Transverse colon (tissue), 4 donors: ENCODE data around the gene NR3C1. TPM values are rescaled to one million over a fixed set of nuclear protein-coding genes. Genes with fewer than 3 reads are reported as not detected.

Source experiments
- DNase-seq: peaks from one replicate; pipeline ENCODE4 v3.0.0-alpha.2; 2019
- H3K27ac ChIP-seq, 4 donors: fragments of 200-600 bp; sonication (generic); 2 replicates each; pipeline ENCODE4 v1.5.1; 2016 to 2018; ENCODE audit warnings: inconsistent platforms in 4 of 4
- H3K27me3 ChIP-seq: fragments of 200-600 bp; sonication (generic); 2 replicates; pipeline ENCODE4 v1.5.1; 2017; ENCODE audit warnings: inconsistent platforms
- H3K36me3 ChIP-seq, 4 donors: fragments of 200-600 bp; sonication (generic); 2 replicates each; pipeline ENCODE4 v1.5.1; 2017 to 2019; ENCODE audit warnings: inconsistent platforms in 4 of 4
- H3K4me1 ChIP-seq, 4 donors: fragments of 200-600 bp; sonication (generic); 2 replicates each; pipeline ENCODE4 v1.5.1; 2017 to 2020; ENCODE audit warnings: inconsistent platforms in 4 of 4
- H3K4me3 ChIP-seq, 4 donors: fragments of 200-600 bp; sonication (generic); 1 replicate in 1 of 4; 2 replicates in 3 of 4; pipeline versions ENCODE4 v1.5.1 to v1.6.1; 2017 to 2019; ENCODE audit warnings: inconsistent platforms in 4 of 4
- H3K9me3 ChIP-seq, 2 donors: fragments of 200-600 bp; sonication (generic); 2 replicates each; pipeline ENCODE4 v1.5.1; 2017 to 2019; ENCODE audit warnings: inconsistent platforms in 2 of 2
- EP300 ChIP-seq: sonication (generic); formaldehyde crosslinking; IDR thresholded peaks from one replicate; pipeline ENCODE4 v1.6.1; 2017; ENCODE audit warnings: antibody characterized with exemption, low read depth
- POLR2A ChIP-seq: fragments of 450-650 bp; IDR thresholded peaks from one replicate; pipeline ENCODE4 v1.6.1; 2016; ENCODE audit warnings: antibody characterized with exemption, mild to moderate bottlenecking, moderate library complexity
- POLR2AphosphoS5 ChIP-seq, 3 donors: sonication (generic); formaldehyde crosslinking; IDR thresholded peaks; one replicate each; pipeline ENCODE4 v1.6.1; 2016; ENCODE audit warnings: antibody characterized with exemption in 3 of 3
- WGBS, 2 donors: methylation state at CpG; one replicate each; pipeline ENCODE4 v1.1.5; 2018; ENCODE audit warnings: low coverage in 1 of 2; 5-methylcytosine and 5-hydroxymethylcytosine counted together
- in situ Hi-C, 4 donors: fragments of 200-750 bp; cut with MboI; loops; one replicate each; pipeline versions ENCODE4 v1.15.0 to v1.15.1; 2017; ENCODE audit warnings: low sequenced_read_pairs in 3 of 4, low pct_ligation_motif_present in 1 of 4, low pct_unique_long_range_greater_than_20kb in 1 of 4
- intact Hi-C: fragments of 100-400 bp; cut with DNase I; formaldehyde crosslinking; loops from one replicate; pipeline ENCODE4 v1.15.1; 2023; ENCODE audit warnings: low total_unique reads
- total RNA-seq, 4 donors: library from RNA; depleted of rRNA; stranded (reverse); fragments of >200 nt; gene quantifications; one replicate each; pipeline ENCODE4 v1.1.0, GENCODE V29; 2016
- TF ChIP-seq, protein P1 (sequence below), 5 experiments: fragments of 200-600 bp in 3 of 5; fragments of 450-650 bp in 2 of 5; sonication (generic) in 3 of 5; IDR thresholded peaks; 1 replicate in 2 of 5; 2 replicates in 3 of 5; pipeline ENCODE4 v1.5.1; 2016 to 2017; ENCODE audit warnings: antibody characterized with exemption in 5 of 5, inconsistent platforms in 3 of 5, mild to moderate bottlenecking in 2 of 5, moderate library complexity in 1 of 5

NR3C1 gene
- total RNA-seq, 4 donors from 2014 or later = 8.4 to 37.7 (median 30.3) TPM

DNA sequence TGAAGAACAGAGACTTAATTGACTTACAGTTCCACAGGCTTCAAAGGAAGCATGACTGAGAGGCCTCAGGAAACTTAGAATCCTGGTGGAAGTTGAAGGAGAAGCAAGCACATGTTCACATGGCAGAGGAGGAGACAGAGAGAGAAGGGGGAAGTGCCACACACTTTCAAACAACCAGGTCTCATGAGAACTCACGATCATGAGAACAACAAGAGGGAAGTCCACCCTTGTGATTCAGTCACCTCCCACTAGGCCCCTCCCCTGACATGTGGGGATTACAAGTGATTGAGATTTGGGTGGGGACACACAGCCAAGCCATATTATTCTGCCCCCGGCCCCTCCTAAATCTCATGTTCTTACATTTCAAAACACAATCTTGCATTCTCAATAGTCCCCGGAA, 19.5 kb downstream of the NR3C1 start:
- Histone ChIP-seq H3K27ac (no peak overlapping the region), H3K36me3 (no peaks in the 10 kb centered on the region), H3K4me1 (peaks cover 0 to 21% (median 3%) of the 10 kb centered on the region in 4 donors), H3K27me3 (no peaks in the 10 kb centered on the region), H3K4me3 (no peak overlapping the region), H3K9me3 (peaks cover 8 to 9% of the 10 kb centered on the region in 2 donors)
- DNase-seq = no peak
- in situ Hi-C loops (no loop called here), intact Hi-C loops (no loop called here)
- TF ChIP-seq, protein P1, sequence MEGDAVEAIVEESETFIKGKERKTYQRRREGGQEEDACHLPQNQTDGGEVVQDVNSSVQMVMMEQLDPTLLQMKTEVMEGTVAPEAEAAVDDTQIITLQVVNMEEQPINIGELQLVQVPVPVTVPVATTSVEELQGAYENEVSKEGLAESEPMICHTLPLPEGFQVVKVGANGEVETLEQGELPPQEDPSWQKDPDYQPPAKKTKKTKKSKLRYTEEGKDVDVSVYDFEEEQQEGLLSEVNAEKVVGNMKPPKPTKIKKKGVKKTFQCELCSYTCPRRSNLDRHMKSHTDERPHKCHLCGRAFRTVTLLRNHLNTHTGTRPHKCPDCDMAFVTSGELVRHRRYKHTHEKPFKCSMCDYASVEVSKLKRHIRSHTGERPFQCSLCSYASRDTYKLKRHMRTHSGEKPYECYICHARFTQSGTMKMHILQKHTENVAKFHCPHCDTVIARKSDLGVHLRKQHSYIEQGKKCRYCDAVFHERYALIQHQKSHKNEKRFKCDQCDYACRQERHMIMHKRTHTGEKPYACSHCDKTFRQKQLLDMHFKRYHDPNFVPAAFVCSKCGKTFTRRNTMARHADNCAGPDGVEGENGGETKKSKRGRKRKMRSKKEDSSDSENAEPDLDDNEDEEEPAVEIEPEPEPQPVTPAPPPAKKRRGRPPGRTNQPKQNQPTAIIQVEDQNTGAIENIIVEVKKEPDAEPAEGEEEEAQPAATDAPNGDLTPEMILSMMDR (IDR thresholded peaks at IDR 0.05) = no peak
- WGBS, 2 donors = 90 to 96% methylated on average over 3 of the region's 3 CpGs

DNA sequence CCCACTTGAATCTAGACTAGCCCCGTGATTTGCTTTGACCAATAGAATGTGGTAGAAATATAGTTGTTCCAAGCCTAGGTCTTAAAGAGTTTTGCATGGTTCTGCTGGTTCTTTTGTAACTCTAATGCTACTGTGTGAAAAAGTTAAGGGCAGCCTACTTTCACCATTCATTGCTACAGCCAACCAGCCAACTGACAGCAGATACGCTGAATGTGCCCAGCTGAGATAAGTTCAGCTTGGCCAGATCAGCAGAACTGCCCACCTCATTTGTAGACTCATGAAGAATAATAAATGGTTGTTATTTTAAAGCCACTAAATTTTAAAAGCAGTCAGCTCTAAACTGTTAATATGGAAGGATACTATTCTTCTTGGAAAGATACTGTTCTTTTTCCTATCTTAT, 23.9 kb downstream of the NR3C1 start:
- in situ Hi-C loops = no loop called here
- 79% methylated on average over 2 of the region's 2 CpGs; no CpG with 5 or more reads in 1 of the 2 donors for WGBS, 2 donors
- H3K27ac ChIP-seq = no peak overlapping the region
- no peaks in the 10 kb centered on the region for H3K36me3 ChIP-seq
- TF ChIP-seq POLR2AphosphoS5 (IDR thresholded peaks at IDR 0.05) (no peak), POLR2A (no peak), EP300 (no peak)
- TF ChIP-seq, protein P1 (IDR thresholded peaks at IDR 0.05) = no peak
- H3K9me3 ChIP-seq = peaks cover 0 to 1% of the 10 kb centered on the region in 2 donors
- peaks cover 0 to 12% (median 6%) of the 10 kb centered on the region in 4 donors for H3K4me1 ChIP-seq
- no peaks in the 10 kb centered on the region for H3K27me3 ChIP-seq
- intact Hi-C loops = no loop called here
- H3K4me3 ChIP-seq = no peak overlapping the region
- no peak for DNase-seq

DNA sequence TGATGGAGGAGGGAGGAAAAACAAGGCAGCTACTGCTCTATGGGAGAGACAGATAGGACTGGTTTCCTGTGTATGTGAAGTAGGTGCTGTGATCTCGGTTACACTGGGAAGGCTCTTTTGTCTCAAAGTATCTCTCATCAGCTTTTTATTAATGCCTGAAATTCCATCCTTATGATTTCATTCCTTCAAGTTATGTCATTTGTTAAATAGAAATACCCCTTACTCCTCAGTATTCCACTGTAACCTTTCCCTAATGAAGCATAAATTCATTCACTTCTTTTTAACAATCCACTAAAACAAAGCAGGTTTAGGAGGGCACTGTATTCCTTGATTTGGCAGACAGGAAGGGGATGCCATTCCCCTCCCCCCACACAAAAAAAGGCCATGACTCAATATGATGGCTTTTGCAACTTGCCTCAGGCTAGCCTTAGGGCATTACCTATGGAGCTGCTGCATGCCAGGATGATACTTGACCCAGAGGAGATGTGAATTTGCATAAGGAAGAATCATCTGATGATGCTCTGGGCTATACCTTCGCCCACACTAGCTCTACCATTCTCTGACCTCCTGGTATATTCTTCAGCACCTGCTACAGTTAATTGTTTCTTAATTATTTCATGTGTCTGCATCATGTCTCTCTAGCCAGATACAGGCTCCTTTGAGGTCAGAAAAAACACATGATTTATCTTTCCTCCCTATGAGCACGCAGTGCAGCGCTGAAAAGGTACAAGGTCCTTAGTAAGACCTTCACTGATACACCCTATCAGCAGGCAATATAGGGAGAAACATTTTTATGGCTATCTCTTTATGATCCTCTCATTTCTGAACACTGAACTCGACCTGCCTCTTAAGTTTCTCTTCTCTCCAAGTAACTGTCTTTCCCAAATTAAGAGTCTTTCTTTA, 26.3 kb downstream of the NR3C1 start:
- Histone ChIP-seq H3K4me1 (peaks cover 0 to 17% (median 6%) of the 10 kb centered on the region in 4 donors), H3K9me3 (no peaks in the 10 kb centered on the region), H3K27me3 (no peaks in the 10 kb centered on the region), H3K36me3 (no peaks in the 10 kb centered on the region), H3K27ac (no peak overlapping the region), H3K4me3 (no peak overlapping the region)
- TF ChIP-seq, protein P1 (IDR thresholded peaks at IDR 0.05) = no peak
- TF ChIP-seq EP300 (no peak), POLR2A (no peak), POLR2AphosphoS5 (IDR thresholded peaks at IDR 0.05) (no peak)
- DNase-seq = no peak
- in situ Hi-C loops (no loop called here), intact Hi-C loops (no loop called here)
- WGBS, 2 donors = 63 to 65% methylated on average over 5 of the region's 5 CpGs

DNA sequence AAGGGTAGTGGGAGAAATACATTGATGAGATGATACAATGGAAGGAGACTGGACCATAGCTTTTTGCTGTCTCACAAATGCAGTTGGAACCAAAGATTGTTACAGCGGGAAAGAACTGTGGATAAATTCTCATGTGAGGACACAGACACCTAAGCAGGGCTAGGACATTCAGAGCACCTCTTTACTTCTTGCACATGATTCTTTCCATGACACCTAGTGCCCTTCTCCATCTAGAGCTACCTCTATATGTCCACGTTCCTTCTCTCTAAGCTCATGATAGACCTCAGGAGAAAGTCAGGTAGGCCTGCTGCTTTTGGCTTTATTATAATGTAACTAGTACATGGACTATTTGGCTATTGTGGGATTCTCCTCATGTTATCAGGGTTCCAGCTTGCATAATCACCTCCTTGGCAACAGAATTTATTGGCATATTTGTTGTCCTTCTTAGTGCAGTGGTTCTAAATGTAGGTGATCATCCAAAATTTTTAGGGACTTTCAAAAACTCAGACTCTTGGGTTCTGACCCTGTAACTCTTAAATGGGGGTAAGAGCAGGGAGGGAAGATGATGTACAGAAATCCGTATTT, 27.2 kb downstream of the NR3C1 start:
- in situ Hi-C loops = no loop called here
- 94 to 100% methylated on average over 2 to 3 of the region's 3 CpGs for WGBS, 2 donors
- H3K36me3 ChIP-seq = no peaks in the 10 kb centered on the region
- DNase-seq = no peak
- H3K27ac ChIP-seq = no peak overlapping the region
- TF ChIP-seq, protein P1 (IDR thresholded peaks at IDR 0.05) = no peak
- intact Hi-C loops = no loop called here
- no peaks in the 10 kb centered on the region for H3K9me3 ChIP-seq
- H3K4me3 ChIP-seq = no peak overlapping the region
- H3K4me1 ChIP-seq = peaks cover 0 to 17% (median 6%) of the 10 kb centered on the region in 4 donors
- H3K27me3 ChIP-seq = no peaks in the 10 kb centered on the region
